GM03348 (cell line): ENCODE data around the gene SIGLEC12.
"Not testable (repeated sequence)": the region's sequence is repeated elsewhere in the genome, so short reads cannot be mapped to it uniquely, and the experiment has no call there.

Experiments
- DNase-seq: peaks from one replicate; pipeline ENCODE4 v3.0.0; 2012; ENCODE audit warnings: low spot score

SIGLEC12 gene

DNA sequence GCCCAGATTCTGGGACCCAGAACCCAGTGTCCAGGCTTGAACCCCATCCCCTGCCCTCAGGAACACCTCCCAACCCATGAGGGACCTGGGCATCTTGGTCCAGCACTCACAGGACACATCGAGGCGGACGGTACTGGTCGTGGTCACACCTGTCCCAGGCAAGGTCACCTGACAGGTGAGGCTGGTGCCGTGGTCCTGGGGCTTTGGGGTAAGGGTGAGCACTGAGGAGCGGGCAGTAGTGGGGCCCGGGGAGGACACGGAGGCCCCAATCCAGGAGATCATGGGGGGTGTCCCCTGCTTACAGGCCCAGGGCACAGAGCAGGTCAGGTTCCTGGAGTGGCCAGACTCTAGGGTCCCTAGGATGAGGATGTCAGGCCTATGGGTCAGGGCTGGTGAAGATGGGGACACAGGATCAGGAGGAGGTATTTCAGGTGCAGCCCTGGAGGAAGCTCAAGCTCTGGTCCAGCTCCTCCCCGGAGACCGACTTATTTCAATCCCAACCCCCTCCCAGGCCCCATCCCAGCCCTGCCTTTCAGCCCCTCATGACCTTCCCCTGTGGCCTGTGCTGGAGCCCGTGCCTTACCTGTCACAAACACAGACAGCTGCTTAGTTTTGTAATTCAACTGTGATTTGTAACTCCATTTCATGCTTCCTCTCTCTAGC is 44.1 kb downstream of the SIGLEC12 start:
- DNase-seq, result no peak

- DNase-seq, result no peak
Observed at GRCh38 chr19:51456541-51457290, 44.9 kb downstream of the SIGLEC12 start.

- no peak for DNase-seq
Observed at GRCh38 chr19:51450730-51451307, 50.8 kb downstream of the SIGLEC12 start.

DNA sequence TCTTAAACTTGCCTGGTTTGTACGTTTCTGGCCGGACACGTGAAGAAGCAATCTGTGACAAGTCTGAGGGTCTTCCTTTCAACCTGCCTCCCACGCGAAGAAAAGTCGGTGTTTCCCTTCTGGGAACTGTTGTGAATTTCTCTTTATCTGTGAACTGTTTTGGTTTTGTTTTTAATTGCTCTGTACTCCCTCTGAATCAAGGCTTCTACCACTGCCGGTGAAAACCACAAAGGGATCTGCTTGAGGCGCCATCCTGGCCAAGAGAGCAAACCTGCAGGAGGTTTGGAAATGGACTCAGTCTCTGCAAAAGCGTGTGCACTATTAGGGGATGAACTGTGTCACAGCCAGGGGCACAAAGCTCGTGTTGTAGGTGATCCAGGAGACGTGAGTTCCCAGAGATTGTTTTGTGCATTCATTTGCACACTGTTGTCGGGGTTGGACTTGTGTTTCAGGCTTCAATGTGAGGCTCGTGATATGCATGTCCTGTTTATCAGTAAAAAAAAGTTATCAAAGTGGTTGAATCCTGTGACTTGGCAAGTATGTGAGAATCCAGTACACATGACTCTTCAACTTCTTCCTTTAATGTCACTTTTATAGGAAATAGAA is 53.1 kb downstream of the SIGLEC12 start:
- no peak for DNase-seq

GRCh38 chr19:51448011-51448410 is 53.6 kb downstream of the SIGLEC12 start:
- DNase-seq, result no peak

- DNase-seq, result not testable (repeated sequence)
Observed at GRCh38 chr19:51447510-51447909, 54.1 kb downstream of the SIGLEC12 start.

DNA sequence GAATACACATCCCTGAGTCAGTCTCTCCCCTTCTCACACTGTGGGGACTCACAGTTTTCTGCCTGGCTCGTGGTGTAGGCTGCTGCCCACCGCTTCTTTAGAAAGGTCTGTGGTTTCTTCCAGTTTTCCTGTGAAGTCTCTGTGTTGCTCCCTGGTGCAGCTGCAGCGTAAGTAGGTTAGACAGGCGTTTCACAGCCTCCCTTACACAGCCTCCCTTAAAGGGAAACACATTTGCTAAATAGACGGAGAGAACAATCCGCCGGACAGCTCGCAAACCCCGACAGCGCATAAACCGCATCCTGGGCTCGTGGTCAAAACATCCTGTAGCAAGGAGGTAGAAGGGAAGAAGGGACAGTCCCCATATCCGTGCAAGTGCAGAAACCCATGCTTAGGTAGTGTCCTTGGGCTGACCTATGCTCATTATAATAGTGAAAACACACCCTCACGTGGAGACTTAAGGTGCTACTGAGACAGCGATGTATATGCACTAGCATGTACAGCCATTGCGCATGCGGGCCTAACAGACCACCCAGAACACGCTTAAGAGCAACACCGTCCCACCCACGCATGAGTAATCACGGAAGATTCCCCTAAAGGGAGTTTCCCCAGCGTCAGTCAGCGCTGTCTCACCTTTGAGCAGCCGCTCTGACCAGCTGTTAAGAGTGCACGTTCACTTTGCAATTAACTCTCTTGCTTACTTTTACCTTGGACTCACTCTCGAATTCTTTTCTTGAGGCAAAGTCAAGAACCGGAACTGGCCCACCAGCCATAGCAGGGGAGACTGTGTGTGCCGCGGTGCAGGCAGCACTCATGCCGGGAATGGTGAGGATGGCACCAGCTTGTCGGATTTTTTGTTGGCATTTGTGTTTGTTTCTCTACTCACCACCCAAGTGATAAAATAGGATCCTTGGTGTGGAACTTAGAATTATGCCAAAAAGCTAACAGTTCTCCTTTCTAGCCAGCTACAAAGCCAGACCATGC is 59.9 kb downstream of the SIGLEC12 start:
- DNase-seq, result no peak
